CD14-positive monocyte (primary cell): Measurements from ENCODE around the gene MAGEF1. TPM values are rescaled to one million over a fixed set of nuclear protein-coding genes. Genes with fewer than 3 reads are reported as not detected.

Source experiments
- DNase-seq, 3 donors: peaks; one replicate each; pipeline ENCODE4 v3.0.0-alpha.2; 2011 to 2022
- H2AFZ ChIP-seq: 2 replicates; pipeline ENCODE4 v1.6.0; 2012; ENCODE audit warnings: mild to moderate bottlenecking, low read depth, low read length, inconsistent platforms; ENCODE audit not compliant: insufficient read depth, poor library complexity, severe bottlenecking
- H3K27ac ChIP-seq, 2 donors: 1 replicate in 1 of 2; 2 replicates in 1 of 2; pipeline ENCODE4 v1.5.1; 2012 to 2013; ENCODE audit warnings: low read length in 2 of 2, control low read depth in 1 of 2, inconsistent platforms in 1 of 2, low read depth in 1 of 2, mild to moderate bottlenecking in 1 of 2
- H3K27me3 ChIP-seq, 2 donors: one replicate each; pipeline versions ENCODE4 v1.6.0 to v1.6.1; 2011 to 2013; ENCODE audit warnings: low read length in 2 of 2; ENCODE audit not compliant: control insufficient read depth in 2 of 2, insufficient read depth in 2 of 2
- H3K36me3 ChIP-seq, 2 donors: replicated peaks in 1 of 2; 1 replicate in 1 of 2; 2 replicates in 1 of 2; pipeline versions ENCODE4 v1.5.1 to v1.6.1; 2012 to 2013; ENCODE audit warnings: low read length in 2 of 2, control low read depth in 1 of 2, inconsistent platforms in 1 of 2, mild to moderate bottlenecking in 1 of 2; ENCODE audit not compliant: insufficient read depth in 2 of 2, control insufficient read depth in 1 of 2
- H3K4me1 ChIP-seq, 2 donors: 1 replicate in 1 of 2; 2 replicates in 1 of 2; pipeline versions ENCODE4 v1.5.1 to v1.6.1; 2012 to 2013; ENCODE audit warnings: low read length in 2 of 2, control low read depth in 1 of 2, inconsistent platforms in 1 of 2, mild to moderate bottlenecking in 1 of 2, moderate library complexity in 1 of 2; ENCODE audit not compliant: insufficient read depth in 2 of 2, control insufficient read depth in 1 of 2
- H3K4me2 ChIP-seq: replicated peaks from 2 replicates; pipeline ENCODE3; 2012; ENCODE audit warnings: low read length, moderate library complexity, mild to moderate bottlenecking; ENCODE audit not compliant: poor library complexity, severe bottlenecking; ENCODE audit errors: extremely low read depth
- H3K4me3 ChIP-seq, 3 experiments: fragments of 200-600 bp in 1 of 3; sonication (generic) in 1 of 3; replicated peaks in 1 of 3; 1 replicate in 2 of 3; 2 replicates in 1 of 3; pipeline ENCODE4 v1.5.1; 2011 to 2013; ENCODE audit warnings: low read length in 3 of 3, mild to moderate bottlenecking in 3 of 3, control low read depth in 2 of 3, low read depth in 2 of 3, inconsistent platforms in 1 of 3, moderate library complexity in 1 of 3
- H3K79me2 ChIP-seq: 2 replicates; pipeline ENCODE4 v1.6.0; 2012; ENCODE audit warnings: mild to moderate bottlenecking, control low read depth, inconsistent platforms, low read length, moderate library complexity; ENCODE audit not compliant: insufficient read depth
- H3K9ac ChIP-seq: 2 replicates; pipeline ENCODE4 v1.6.0; 2017; ENCODE audit warnings: low read length, mild to moderate bottlenecking; ENCODE audit not compliant: insufficient read depth, poor library complexity, severe bottlenecking
- H3K9me3 ChIP-seq, 2 donors: replicated peaks in 1 of 2; 1 replicate in 1 of 2; 2 replicates in 1 of 2; pipeline versions ENCODE4 v1.5.1 to v1.6.1; 2012 to 2013; ENCODE audit warnings: low read length in 2 of 2, control low read depth in 1 of 2; ENCODE audit not compliant: control insufficient read depth in 1 of 2, insufficient read depth in 1 of 2
- H4K20me1 ChIP-seq: 2 replicates; pipeline ENCODE4 v1.6.0; 2012; ENCODE audit warnings: mild to moderate bottlenecking, low read length, control low read depth, moderate library complexity; ENCODE audit not compliant: insufficient read depth
- H3K27ac Mint-ChIP-seq, 7 donors: one replicate each; pipeline ENCODE4 v1.8.0; 2020; ENCODE audit warnings: mild to moderate bottlenecking in 7 of 7, mixed read lengths in 7 of 7, moderate library complexity in 6 of 7, inconsistent platforms in 2 of 7
- H3K27me3 Mint-ChIP-seq, 3 donors: one replicate each; pipeline ENCODE4 v1.8.0; 2021 to 2022; ENCODE audit warnings: low read depth in 3 of 3, mild to moderate bottlenecking in 3 of 3, mixed read lengths in 3 of 3, moderate library complexity in 3 of 3, inconsistent platforms in 1 of 3
- H3K36me3 Mint-ChIP-seq, 2 donors: one replicate each; pipeline ENCODE4 v1.8.0; 2020; ENCODE audit warnings: mixed read lengths in 2 of 2, inconsistent platforms in 1 of 2, mild to moderate bottlenecking in 1 of 2
- H3K4me1 Mint-ChIP-seq: one replicate; pipeline ENCODE4 v1.8.0; 2020; ENCODE audit warnings: mild to moderate bottlenecking, mixed read lengths
- H3K4me3 Mint-ChIP-seq, 2 donors: one replicate each; pipeline ENCODE4 v1.8.0; 2020; ENCODE audit warnings: mild to moderate bottlenecking in 2 of 2, mixed read lengths in 2 of 2, moderate library complexity in 1 of 2
- H3K9me3 Mint-ChIP-seq, 7 donors: one replicate each; pipeline ENCODE4 v1.8.0; 2020 to 2022; ENCODE audit warnings: mixed read lengths in 7 of 7, mild to moderate bottlenecking in 6 of 7, moderate library complexity in 6 of 7, inconsistent platforms in 2 of 7
- WGBS: methylation state at CpG from one replicate; pipeline ENCODE4 v1.1.5; 2013; ENCODE audit warnings: missing lambda C conversion rate; ENCODE audit not compliant: insufficient coverage; 5-methylcytosine and 5-hydroxymethylcytosine counted together
- intact Hi-C, 2 donors: fragments of 100-400 bp; cut with micrococcal nuclease; formaldehyde crosslinking; loops; one replicate each; pipeline versions ENCODE4 v1.15.0 to v1.15.1; 2023
- polyA plus RNA-seq, 3 donors: library from polyadenylated mRNA; depleted of rRNA in 1 of 3; unstranded in 2 of 3; stranded (reverse) in 1 of 3; fragments of 300-500 nt in 2 of 3; fragments of >200 nt in 1 of 3; fragmentation: Illumina TruSeq in 2 of 3; gene quantifications; 1 replicate in 2 of 3; 2 replicates in 1 of 3; pipeline ENCODE4 v1.2.3, GENCODE V29; 2012 to 2021
- TF ChIP-seq, protein P1 (sequence below): fragments of 200-600 bp; IDR thresholded peaks from one replicate; pipeline ENCODE4 v1.8.0; 2022; ENCODE audit warnings: antibody characterized with exemption, mild to moderate bottlenecking

MAGEF1 gene
- polyA plus RNA-seq, 3 donors, result 1.7 to 14.8 (median 12.2) TPM

DNA sequence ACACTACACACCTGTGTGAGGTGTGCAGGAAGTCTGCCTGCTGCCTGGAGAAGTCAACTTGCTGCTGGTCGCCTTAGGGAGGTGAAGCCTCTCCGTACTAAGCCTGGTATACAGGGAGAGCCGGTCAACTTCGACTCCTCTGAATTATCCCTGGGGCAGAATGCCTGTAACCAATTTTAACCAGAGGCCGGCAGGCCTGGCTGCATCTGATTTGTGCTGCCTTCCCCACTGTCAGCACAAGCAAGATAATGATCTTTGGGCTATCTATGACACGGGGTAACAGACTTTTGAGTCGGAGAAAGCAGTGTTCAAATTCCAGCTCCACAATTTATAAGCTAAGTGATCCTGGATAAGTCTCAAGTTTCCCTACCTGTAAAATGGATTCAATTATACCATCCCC is 42.3 kb downstream of the MAGEF1 start:
- Histone ChIP-seq H4K20me1 (no peaks in the 10 kb centered on the region), H3K27me3 (no peaks in the 10 kb centered on the region), H3K27ac (no peak overlapping the region), H3K9me3 (no peaks in the 10 kb centered on the region), H3K4me1 (peaks cover 9 to 10% of the 10 kb centered on the region in 2 donors), H3K79me2 (no peaks in the 10 kb centered on the region), H2AFZ (no peak overlapping the region), H3K36me3 (no peaks in the 10 kb centered on the region), H3K9ac (no peak overlapping the region), H3K4me3 (no peak overlapping the region), H3K4me2 (no peak overlapping the region)
- Mint-ChIP-seq H3K9me3 (no peaks in the 10 kb centered on the region), H3K4me1 (peaks cover 11% of the 10 kb centered on the region), H3K27me3 (peaks cover 4 to 11% (median 8%) of the 10 kb centered on the region in 3 donors), H3K27ac (no peak overlapping the region), H3K4me3 (no peak overlapping the region), H3K36me3 (no peaks in the 10 kb centered on the region)
- DNase-seq, result no peak
- intact Hi-C loops, result no loop called here
- TF ChIP-seq, protein P1, sequence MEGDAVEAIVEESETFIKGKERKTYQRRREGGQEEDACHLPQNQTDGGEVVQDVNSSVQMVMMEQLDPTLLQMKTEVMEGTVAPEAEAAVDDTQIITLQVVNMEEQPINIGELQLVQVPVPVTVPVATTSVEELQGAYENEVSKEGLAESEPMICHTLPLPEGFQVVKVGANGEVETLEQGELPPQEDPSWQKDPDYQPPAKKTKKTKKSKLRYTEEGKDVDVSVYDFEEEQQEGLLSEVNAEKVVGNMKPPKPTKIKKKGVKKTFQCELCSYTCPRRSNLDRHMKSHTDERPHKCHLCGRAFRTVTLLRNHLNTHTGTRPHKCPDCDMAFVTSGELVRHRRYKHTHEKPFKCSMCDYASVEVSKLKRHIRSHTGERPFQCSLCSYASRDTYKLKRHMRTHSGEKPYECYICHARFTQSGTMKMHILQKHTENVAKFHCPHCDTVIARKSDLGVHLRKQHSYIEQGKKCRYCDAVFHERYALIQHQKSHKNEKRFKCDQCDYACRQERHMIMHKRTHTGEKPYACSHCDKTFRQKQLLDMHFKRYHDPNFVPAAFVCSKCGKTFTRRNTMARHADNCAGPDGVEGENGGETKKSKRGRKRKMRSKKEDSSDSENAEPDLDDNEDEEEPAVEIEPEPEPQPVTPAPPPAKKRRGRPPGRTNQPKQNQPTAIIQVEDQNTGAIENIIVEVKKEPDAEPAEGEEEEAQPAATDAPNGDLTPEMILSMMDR, result no peak
- WGBS, result 100% methylated on average over 5 of the region's 7 CpGs

DNA sequence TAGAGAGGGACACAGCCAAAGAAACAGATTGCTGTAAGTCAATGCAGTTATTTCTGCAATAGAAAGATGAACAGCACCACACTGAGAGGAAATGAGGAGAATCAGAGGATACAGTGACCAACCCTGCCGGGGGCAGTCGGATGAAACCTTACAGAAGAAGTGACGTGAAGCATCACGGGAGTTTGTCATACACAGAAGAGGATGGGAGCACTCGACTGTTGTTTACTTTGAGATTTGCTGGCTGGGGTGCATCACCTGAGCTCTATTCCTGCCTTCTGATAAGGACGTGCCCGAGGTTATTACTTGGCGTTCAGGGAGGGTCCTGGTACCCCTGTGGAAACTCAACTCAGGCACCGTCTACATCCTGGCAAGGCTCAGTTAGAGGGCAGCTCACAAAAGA is 45.4 kb downstream of the MAGEF1 start:
- H3K27me3 ChIP-seq, result no peaks in the 10 kb centered on the region
- DNase-seq, result no peak
- Mint-ChIP-seq H3K4me1 (peaks cover 14% of the 10 kb centered on the region), H3K36me3 (no peaks in the 10 kb centered on the region), H3K27me3 (peaks cover 9 to 13% (median 11%) of the 10 kb centered on the region in 3 donors), H3K9me3 (no peaks in the 10 kb centered on the region), H3K27ac (no peak overlapping the region), H3K4me3 (no peak overlapping the region)
- intact Hi-C loops, result no loop called here
- H3K36me3 ChIP-seq, result no peaks in the 10 kb centered on the region
- no peak overlapping the region for H3K4me3 ChIP-seq
- no peak overlapping the region for H3K27ac ChIP-seq
- no peaks in the 10 kb centered on the region for H3K9me3 ChIP-seq
- 81% methylated on average over 9 of the region's 9 CpGs for WGBS
- H3K79me2 ChIP-seq, result no peaks in the 10 kb centered on the region
- H3K4me1 ChIP-seq, result peaks cover 7 to 9% of the 10 kb centered on the region in 2 donors
- H3K9ac ChIP-seq, result no peak overlapping the region
- no peak overlapping the region for H3K4me2 ChIP-seq
- TF ChIP-seq, protein P1, result no peak
- no peaks in the 10 kb centered on the region for H4K20me1 ChIP-seq
- no peak overlapping the region for H2AFZ ChIP-seq
